ENCODE results near the gene ZNF571. TPM values are rescaled to one million over a fixed set of nuclear protein-coding genes. Genes with fewer than 3 reads are reported as not detected.

Gene ZNF571
- total and polyA plus RNA-seq, 10 of the 15 experiments (the other 5 are each of a cell fraction or from before 2014, with no cell fraction given), result 0.27 to 1.5 (median 0.45) TPM

DNA sequence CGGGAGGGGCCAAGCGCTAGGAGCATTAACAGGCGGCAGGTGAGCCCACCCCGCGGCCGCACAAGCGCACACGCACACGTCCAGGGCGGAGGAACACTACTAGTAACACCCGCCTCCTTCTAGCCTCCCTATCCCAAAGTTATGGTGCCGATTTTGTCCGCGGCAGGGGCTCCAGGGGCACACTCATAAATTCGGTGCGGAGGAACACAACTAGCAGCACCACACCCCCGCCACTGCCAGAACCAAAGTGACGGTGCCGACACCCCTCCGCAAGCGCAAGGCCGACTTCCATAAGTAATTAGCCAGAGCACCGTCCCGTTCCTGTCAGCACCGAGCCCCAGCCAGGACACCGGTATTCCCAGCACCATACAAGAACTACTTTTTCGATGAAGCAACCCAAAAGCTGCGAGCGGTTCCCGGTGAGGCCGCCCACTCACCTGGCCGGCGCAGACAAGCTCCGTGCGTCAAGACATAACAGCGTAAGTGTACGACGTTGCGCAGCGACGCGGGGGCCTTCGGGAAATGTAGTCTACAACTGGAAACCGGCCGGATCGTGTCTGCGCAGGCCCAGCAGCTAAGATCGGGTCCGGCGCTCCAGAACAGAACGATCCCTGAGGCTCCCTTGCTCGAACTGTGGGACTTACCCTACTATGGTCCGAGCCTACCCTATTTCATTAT, at the start of gene ZNF571, which contains the start of gene ZNF540 (continued):
- TF ChIP-seq, protein P1, sequence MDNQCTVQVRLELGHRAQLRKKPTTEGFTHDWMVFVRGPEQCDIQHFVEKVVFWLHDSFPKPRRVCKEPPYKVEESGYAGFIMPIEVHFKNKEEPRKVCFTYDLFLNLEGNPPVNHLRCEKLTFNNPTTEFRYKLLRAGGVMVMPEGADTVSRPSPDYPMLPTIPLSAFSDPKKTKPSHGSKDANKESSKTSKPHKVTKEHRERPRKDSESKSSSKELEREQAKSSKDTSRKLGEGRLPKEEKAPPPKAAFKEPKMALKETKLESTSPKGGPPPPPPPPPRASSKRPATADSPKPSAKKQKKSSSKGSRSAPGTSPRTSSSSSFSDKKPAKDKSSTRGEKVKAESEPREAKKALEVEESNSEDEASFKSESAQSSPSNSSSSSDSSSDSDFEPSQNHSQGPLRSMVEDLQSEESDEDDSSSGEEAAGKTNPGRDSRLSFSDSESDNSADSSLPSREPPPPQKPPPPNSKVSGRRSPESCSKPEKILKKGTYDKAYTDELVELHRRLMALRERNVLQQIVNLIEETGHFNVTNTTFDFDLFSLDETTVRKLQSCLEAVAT (IDR thresholded peaks at IDR 0.05), result peak; percentile 26; the same call in 1 of the 2 replicates
- TF ChIP-seq GABPA (IDR thresholded peaks at IDR 0.05; ENCODE audit: low read depth) (no peak), STAT3 (IDR thresholded peaks at IDR 0.05; ENCODE audit: low read depth, low read length) (no peak), CHD1 (IDR thresholded peaks at IDR 0.05; ENCODE audit: low read depth, low read length) (no peak), BRCA1 (IDR thresholded peaks at IDR 0.05; ENCODE audit: low read depth, low read length) (no peak), KDM1A (IDR thresholded peaks at IDR 0.05; ENCODE audit: borderline replicate concordance) (no peak), BMI1 (IDR thresholded peaks at IDR 0.05; ENCODE audit: borderline replicate concordance) (no peak), STAT1 (conservative IDR thresholded peaks at IDR 0.05) (no peak), PAX8 (IDR thresholded peaks at IDR 0.05) (no peak), ZBED1 (IDR thresholded peaks at IDR 0.05; ENCODE audit: borderline replicate concordance) (no peak), PML (IDR thresholded peaks at IDR 0.05; ENCODE audit: low read length) (no peak; the same call in 1 of the 2 replicates), SMARCA5 (IDR thresholded peaks at IDR 0.05) (no peak), IRF4 (IDR thresholded peaks at IDR 0.05; ENCODE audit: low read depth, low read length) (0 out of 2 replicates have a peak, but pooled peaks have one; percentile 24), ATF7 (IDR thresholded peaks at IDR 0.05; ENCODE audit: low read depth) (peak; percentile 79), POU2F2 (IDR thresholded peaks at IDR 0.05; ENCODE audit: borderline replicate concordance, low read depth, low read length) (0 out of 3 replicates have a peak, but pooled peaks have one; percentile 4), SPI1 (IDR thresholded peaks at IDR 0.05; ENCODE audit: borderline replicate concordance, insufficient read depth, low read depth, low read length) (no peak), FOXM1 (IDR thresholded peaks at IDR 0.05; ENCODE audit: low read depth, low read length) (no peak), CBX3 (IDR thresholded peaks at IDR 0.05; ENCODE audit: borderline replicate concordance, low read depth) (no peak), ESRRA (IDR thresholded peaks at IDR 0.05; ENCODE audit: low read length) (no peak), TCF3 (IDR thresholded peaks at IDR 0.05; ENCODE audit: borderline replicate concordance, insufficient read depth, low read depth, low read length) (no peak)
- TF ChIP-seq, protein P2, sequence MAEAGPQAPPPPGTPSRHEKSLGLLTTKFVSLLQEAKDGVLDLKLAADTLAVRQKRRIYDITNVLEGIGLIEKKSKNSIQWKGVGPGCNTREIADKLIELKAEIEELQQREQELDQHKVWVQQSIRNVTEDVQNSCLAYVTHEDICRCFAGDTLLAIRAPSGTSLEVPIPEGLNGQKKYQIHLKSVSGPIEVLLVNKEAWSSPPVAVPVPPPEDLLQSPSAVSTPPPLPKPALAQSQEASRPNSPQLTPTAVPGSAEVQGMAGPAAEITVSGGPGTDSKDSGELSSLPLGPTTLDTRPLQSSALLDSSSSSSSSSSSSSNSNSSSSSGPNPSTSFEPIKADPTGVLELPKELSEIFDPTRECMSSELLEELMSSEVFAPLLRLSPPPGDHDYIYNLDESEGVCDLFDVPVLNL (IDR thresholded peaks at IDR 0.05; ENCODE audit: low read depth, low read length), result no peak
- TF ChIP-seq, protein P3, sequence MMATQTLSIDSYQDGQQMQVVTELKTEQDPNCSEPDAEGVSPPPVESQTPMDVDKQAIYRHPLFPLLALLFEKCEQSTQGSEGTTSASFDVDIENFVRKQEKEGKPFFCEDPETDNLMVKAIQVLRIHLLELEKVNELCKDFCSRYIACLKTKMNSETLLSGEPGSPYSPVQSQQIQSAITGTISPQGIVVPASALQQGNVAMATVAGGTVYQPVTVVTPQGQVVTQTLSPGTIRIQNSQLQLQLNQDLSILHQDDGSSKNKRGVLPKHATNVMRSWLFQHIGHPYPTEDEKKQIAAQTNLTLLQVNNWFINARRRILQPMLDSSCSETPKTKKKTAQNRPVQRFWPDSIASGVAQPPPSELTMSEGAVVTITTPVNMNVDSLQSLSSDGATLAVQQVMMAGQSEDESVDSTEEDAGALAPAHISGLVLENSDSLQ (IDR thresholded peaks at IDR 0.05), result no peak; the same call in 1 of the 2 replicates
- TF ChIP-seq, protein P4, sequence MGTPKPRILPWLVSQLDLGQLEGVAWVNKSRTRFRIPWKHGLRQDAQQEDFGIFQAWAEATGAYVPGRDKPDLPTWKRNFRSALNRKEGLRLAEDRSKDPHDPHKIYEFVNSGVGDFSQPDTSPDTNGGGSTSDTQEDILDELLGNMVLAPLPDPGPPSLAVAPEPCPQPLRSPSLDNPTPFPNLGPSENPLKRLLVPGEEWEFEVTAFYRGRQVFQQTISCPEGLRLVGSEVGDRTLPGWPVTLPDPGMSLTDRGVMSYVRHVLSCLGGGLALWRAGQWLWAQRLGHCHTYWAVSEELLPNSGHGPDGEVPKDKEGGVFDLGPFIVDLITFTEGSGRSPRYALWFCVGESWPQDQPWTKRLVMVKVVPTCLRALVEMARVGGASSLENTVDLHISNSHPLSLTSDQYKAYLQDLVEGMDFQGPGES (IDR thresholded peaks at IDR 0.05), result no peak
- TF ChIP-seq, protein P5, sequence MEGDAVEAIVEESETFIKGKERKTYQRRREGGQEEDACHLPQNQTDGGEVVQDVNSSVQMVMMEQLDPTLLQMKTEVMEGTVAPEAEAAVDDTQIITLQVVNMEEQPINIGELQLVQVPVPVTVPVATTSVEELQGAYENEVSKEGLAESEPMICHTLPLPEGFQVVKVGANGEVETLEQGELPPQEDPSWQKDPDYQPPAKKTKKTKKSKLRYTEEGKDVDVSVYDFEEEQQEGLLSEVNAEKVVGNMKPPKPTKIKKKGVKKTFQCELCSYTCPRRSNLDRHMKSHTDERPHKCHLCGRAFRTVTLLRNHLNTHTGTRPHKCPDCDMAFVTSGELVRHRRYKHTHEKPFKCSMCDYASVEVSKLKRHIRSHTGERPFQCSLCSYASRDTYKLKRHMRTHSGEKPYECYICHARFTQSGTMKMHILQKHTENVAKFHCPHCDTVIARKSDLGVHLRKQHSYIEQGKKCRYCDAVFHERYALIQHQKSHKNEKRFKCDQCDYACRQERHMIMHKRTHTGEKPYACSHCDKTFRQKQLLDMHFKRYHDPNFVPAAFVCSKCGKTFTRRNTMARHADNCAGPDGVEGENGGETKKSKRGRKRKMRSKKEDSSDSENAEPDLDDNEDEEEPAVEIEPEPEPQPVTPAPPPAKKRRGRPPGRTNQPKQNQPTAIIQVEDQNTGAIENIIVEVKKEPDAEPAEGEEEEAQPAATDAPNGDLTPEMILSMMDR (IDR thresholded peaks at IDR 0.05 in 2 of 3, conservative IDR thresholded peaks at IDR 0.05 in 1 of 3; ENCODE audit: control insufficient read depth in 2 of 3, extremely low read depth in 1 of 3, insufficient read depth in 1 of 3, low read depth in 3 of 3, low read length in 3 of 3), result no peak

Data from GM12878 (cell line).